BE2C (cell line): Measurements from ENCODE around the gene FYN.
"Not testable (repeated sequence)": the region's sequence is repeated elsewhere in the genome, so short reads cannot be mapped to it uniquely, and the experiment has no call there.

Experiments
- DNase-seq: peaks from one replicate; pipeline ENCODE4 v3.0.0-alpha.2; 2020
- H3K27me3 ChIP-seq: fragments of 250-450 bp; sonication (Bioruptor Pico); 2 replicates; pipeline ENCODE4 v1.5.1; 2020; ENCODE audit warnings: mild to moderate bottlenecking
- H3K36me3 ChIP-seq: fragments of 250-450 bp; sonication (Bioruptor Pico); 2 replicates; pipeline ENCODE4 v1.5.1; 2020; ENCODE audit warnings: mild to moderate bottlenecking
- H3K4me1 ChIP-seq: fragments of 250-450 bp; sonication (Bioruptor Pico); 2 replicates; pipeline ENCODE4 v1.5.1; 2020
- H3K4me3 ChIP-seq: 2 replicates; pipeline ENCODE4 v1.5.1; 2011; ENCODE audit warnings: low read depth, low read length
- H3K9me3 ChIP-seq: fragments of 250-450 bp; sonication (Bioruptor Pico); 2 replicates; pipeline ENCODE4 v1.5.1; 2020
- CTCF ChIP-seq: IDR thresholded peaks from 2 replicates; pipeline ENCODE4 v1.5.1; 2012; ENCODE audit warnings: mild to moderate bottlenecking, low read depth, low read length

The FYN gene

GRCh38 chr6:111646034-111646433, 227.2 kb downstream of the FYN start:
- Histone ChIP-seq H3K36me3 (no peaks in the 10 kb centered on the region), H3K4me1 (no peaks in the 10 kb centered on the region), H3K27me3 (no peaks in the 10 kb centered on the region), H3K4me3 (no peak overlapping the region), H3K9me3 (no peaks in the 10 kb centered on the region)
- no peak for DNase-seq
- no peak for TF ChIP-seq CTCF

GRCh38 chr6:111644893-111645430, 228.3 kb downstream of the FYN start:
- Histone ChIP-seq H3K9me3 (no peaks in the 10 kb centered on the region), H3K4me1 (no peaks in the 10 kb centered on the region), H3K27me3 (no peaks in the 10 kb centered on the region), H3K4me3 (no peak overlapping the region), H3K36me3 (no peaks in the 10 kb centered on the region)
- no peak for TF ChIP-seq CTCF
- no peak for DNase-seq

- H3K4me1 ChIP-seq = no peaks in the 10 kb centered on the region
- peak; percentile 83 for TF ChIP-seq CTCF
- peak; percentile 71 for DNase-seq
- H3K27me3 ChIP-seq = no peaks in the 10 kb centered on the region
- no peak overlapping the region for H3K4me3 ChIP-seq
- H3K36me3 ChIP-seq = no peaks in the 10 kb centered on the region
- H3K9me3 ChIP-seq = no peaks in the 10 kb centered on the region
These were observed 230.6 kb downstream of the FYN start for GRCh38 chr6:111642463-111643158.

- Histone ChIP-seq H3K4me3 (no peak overlapping the region), H3K27me3 (no peaks in the 10 kb centered on the region), H3K36me3 (no peaks in the 10 kb centered on the region), H3K4me1 (no peaks in the 10 kb centered on the region), H3K9me3 (no peaks in the 10 kb centered on the region; the same call in 1 of the 2 replicates)
- TF ChIP-seq CTCF = no peak
- DNase-seq = no peak
These were observed 234.0 kb downstream of the FYN start for GRCh38 chr6:111639266-111639665.

GRCh38 chr6:111634981-111635380, 238.3 kb downstream of the FYN start:
- not testable (repeated sequence) for H3K9me3 ChIP-seq, H3K4me3 ChIP-seq, DNase-seq

GRCh38 chr6:111633822-111634221, 239.4 kb downstream of the FYN start:
- H3K9me3 ChIP-seq = no peaks in the 10 kb centered on the region; the same call in 1 of the 2 replicates
- H3K4me3 ChIP-seq = no peak overlapping the region
- no peaks in the 10 kb centered on the region for H3K27me3 ChIP-seq
- no peak for TF ChIP-seq CTCF
- H3K36me3 ChIP-seq = no peaks in the 10 kb centered on the region
- H3K4me1 ChIP-seq = no peaks in the 10 kb centered on the region
- DNase-seq = no peak

More at GRCh38 chr6:111634981-111635380, 238.3 kb downstream of the FYN start:
- not testable (repeated sequence) for H3K36me3 ChIP-seq, H3K27me3 ChIP-seq, H3K4me1 ChIP-seq
